ENCODE results near the gene TIMP3.
A peak's percentile ranks its signal among the peaks of the same experiment; 100 is the strongest.

Gene TIMP3

GRCh38 chr22:32824531-32825312 is 23.2 kb downstream of the TIMP3 start:
- TF ChIP-seq CTCF (conservative IDR thresholded peaks at IDR 0.05; ENCODE audit: low read depth, low read length), result no peak
- DNase-seq (ENCODE audit: low read depth), result no peak

GRCh38 chr22:32826537-32826936 is 25.0 kb downstream of the TIMP3 start:
- no peak overlapping the region for H3K4me3 ChIP-seq (ENCODE audit: low read length)
- TF ChIP-seq CTCF (conservative IDR thresholded peaks at IDR 0.05; ENCODE audit: low read depth, low read length), result no peak
- DNase-seq (ENCODE audit: low read depth), result no peak

More at GRCh38 chr22:32824531-32825312, 23.2 kb downstream of the TIMP3 start:
- no peak overlapping the region for H3K4me3 ChIP-seq (ENCODE audit: low read length)

GRCh38 chr22:32827049-32827602 is 25.6 kb downstream of the TIMP3 start:
- no peak for DNase-seq (ENCODE audit: low read depth)
- no peak for TF ChIP-seq CTCF (conservative IDR thresholded peaks at IDR 0.05; ENCODE audit: low read depth, low read length)
- no peak overlapping the region for H3K4me3 ChIP-seq (ENCODE audit: low read length)

- DNase-seq (ENCODE audit: low read depth), result no peak
- H3K4me3 ChIP-seq (ENCODE audit: low read length), result no peak overlapping the region
- peak; percentile 50 for TF ChIP-seq CTCF (conservative IDR thresholded peaks at IDR 0.05; ENCODE audit: low read depth, low read length)
Observed at GRCh38 chr22:32828150-32828549, 26.6 kb downstream of the TIMP3 start.

- DNase-seq (ENCODE audit: low read depth), result no peak
- H3K4me3 ChIP-seq (ENCODE audit: low read length), result no peak overlapping the region
- no peak for TF ChIP-seq CTCF (conservative IDR thresholded peaks at IDR 0.05; ENCODE audit: low read depth, low read length)
Observed at GRCh38 chr22:32828561-32828960, 27.1 kb downstream of the TIMP3 start.

GRCh38 chr22:32829451-32829851 is 27.9 kb downstream of the TIMP3 start:
- no peak overlapping the region for H3K4me3 ChIP-seq (ENCODE audit: low read length)
- no peak for TF ChIP-seq CTCF (conservative IDR thresholded peaks at IDR 0.05; ENCODE audit: low read depth, low read length)
- no peak for DNase-seq (ENCODE audit: low read depth)

GRCh38 chr22:32830473-32830872 is 29.0 kb downstream of the TIMP3 start:
- TF ChIP-seq CTCF (conservative IDR thresholded peaks at IDR 0.05; ENCODE audit: low read depth, low read length), result no peak
- peak; percentile 42 for DNase-seq (ENCODE audit: low read depth)
- H3K4me3 ChIP-seq (ENCODE audit: low read length), result no peak overlapping the region
